Panc1 (cell line): ENCODE results near the gene DNAAF5.

ENCODE experiments used
- REST ChIP-seq, 2 experiments: IDR thresholded peaks; 2 replicates each; pipeline ENCODE4 v1.6.1; 2011 to 2012; ENCODE audit warnings: low read depth in 2 of 2, control low read depth in 1 of 2, low read length in 1 of 2, mild to moderate bottlenecking in 1 of 2, moderate library complexity in 1 of 2; ENCODE audit not compliant: insufficient read depth in 1 of 2
- TF ChIP-seq, protein P1 (sequence below): fragments of 450-650 bp; IDR thresholded peaks from 2 replicates; pipeline ENCODE4 v1.5.1; 2017; ENCODE audit warnings: mild to moderate bottlenecking

GRCh38 chr7:684416-684815 is 42.1 kb upstream of the DNAAF5 start:
- TF ChIP-seq, protein P1, sequence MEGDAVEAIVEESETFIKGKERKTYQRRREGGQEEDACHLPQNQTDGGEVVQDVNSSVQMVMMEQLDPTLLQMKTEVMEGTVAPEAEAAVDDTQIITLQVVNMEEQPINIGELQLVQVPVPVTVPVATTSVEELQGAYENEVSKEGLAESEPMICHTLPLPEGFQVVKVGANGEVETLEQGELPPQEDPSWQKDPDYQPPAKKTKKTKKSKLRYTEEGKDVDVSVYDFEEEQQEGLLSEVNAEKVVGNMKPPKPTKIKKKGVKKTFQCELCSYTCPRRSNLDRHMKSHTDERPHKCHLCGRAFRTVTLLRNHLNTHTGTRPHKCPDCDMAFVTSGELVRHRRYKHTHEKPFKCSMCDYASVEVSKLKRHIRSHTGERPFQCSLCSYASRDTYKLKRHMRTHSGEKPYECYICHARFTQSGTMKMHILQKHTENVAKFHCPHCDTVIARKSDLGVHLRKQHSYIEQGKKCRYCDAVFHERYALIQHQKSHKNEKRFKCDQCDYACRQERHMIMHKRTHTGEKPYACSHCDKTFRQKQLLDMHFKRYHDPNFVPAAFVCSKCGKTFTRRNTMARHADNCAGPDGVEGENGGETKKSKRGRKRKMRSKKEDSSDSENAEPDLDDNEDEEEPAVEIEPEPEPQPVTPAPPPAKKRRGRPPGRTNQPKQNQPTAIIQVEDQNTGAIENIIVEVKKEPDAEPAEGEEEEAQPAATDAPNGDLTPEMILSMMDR, result no peak
- no peak for TF ChIP-seq REST (IDR thresholded peaks at IDR 0.05; ENCODE audit: insufficient read depth in 1 of 2, low read depth in 2 of 2, low read length in 1 of 2)
